GM18505 (cell line): ENCODE data around the gene SOS2.

Source experiments
- ATAC-seq: cut with Tn5 transposase; IDR thresholded peaks from one replicate; pipeline ENCODE4 v1.9.1; 2021; ENCODE audit not compliant: unreplicated experiment
- POLR2A ChIP-seq: IDR thresholded peaks from 4 replicates; pipeline ENCODE4 v1.6.1; 2011; ENCODE audit warnings: borderline replicate concordance; ENCODE audit not compliant: insufficient read depth, insufficient read length; ENCODE audit errors: extremely low read depth

SOS2 gene

GRCh38 chr14:50072395-50072794 lies 159.0 kb downstream of the SOS2 start:
- no peak for TF ChIP-seq POLR2A
- no peak for ATAC-seq

DNA sequence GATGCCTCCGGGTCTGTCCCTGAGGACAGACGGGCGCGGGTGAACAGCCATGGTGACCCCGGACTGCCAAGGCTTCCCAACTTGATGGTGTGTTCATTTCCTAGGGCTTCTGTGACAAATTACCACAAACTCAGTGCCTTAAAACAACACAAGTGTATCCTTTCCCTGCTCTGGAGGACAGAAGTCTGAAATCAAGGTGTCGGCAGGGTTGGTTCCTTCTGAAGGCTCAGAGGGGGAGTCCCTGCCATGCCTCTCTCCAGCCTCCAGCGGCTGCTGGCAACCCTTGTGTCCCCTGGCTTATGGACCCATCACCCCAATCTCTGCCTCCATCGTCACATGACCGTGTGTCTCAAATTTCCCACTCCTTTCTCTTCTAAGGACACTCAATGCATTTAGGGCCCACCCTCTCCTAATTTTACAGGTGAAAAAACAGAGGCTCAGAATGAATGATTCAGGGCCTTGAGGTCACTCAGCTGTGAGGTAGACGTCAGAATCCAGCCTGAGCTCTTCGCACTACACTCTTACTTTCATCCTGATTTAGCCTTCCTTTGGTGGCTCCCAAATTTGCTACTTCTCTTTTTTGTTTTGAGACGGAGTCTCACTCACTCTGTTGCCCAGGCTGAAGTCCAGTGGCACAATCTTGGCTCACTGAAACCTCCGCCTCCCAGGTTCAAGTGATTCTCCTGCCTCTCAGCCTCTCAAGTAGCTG lies 160.4 kb downstream of the SOS2 start:
- ATAC-seq: no peak
- TF ChIP-seq POLR2A: no peak

DNA sequence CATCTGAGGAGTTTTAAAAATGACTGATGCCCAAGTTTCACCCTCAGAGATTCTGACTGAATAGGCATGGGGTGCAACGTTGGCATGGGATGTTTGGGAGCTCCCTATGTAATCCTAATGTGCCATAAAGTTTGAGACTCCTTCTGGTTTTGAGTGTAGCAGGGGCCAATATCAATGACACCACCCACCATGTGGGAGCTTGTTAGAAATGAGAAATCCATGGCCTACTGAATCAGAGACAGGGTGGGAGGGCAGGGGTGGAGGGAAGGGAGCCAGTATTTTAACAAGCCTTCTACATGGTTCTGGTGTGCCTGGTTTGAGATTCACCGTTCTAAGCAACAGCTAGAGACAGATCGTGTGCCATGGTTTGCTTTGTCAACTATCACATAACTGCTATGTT lies 161.1 kb downstream of the SOS2 start:
- no peak for ATAC-seq

GRCh38 chr14:50069325-50069724 lies 162.1 kb downstream of the SOS2 start:
- ATAC-seq: no peak
- no peak for TF ChIP-seq POLR2A

More for the DNA sequence above, 161.1 kb downstream of the SOS2 start:
- TF ChIP-seq POLR2A: no peak

GRCh38 chr14:50068496-50068895 lies 162.9 kb downstream of the SOS2 start:
- no peak for TF ChIP-seq POLR2A

DNA sequence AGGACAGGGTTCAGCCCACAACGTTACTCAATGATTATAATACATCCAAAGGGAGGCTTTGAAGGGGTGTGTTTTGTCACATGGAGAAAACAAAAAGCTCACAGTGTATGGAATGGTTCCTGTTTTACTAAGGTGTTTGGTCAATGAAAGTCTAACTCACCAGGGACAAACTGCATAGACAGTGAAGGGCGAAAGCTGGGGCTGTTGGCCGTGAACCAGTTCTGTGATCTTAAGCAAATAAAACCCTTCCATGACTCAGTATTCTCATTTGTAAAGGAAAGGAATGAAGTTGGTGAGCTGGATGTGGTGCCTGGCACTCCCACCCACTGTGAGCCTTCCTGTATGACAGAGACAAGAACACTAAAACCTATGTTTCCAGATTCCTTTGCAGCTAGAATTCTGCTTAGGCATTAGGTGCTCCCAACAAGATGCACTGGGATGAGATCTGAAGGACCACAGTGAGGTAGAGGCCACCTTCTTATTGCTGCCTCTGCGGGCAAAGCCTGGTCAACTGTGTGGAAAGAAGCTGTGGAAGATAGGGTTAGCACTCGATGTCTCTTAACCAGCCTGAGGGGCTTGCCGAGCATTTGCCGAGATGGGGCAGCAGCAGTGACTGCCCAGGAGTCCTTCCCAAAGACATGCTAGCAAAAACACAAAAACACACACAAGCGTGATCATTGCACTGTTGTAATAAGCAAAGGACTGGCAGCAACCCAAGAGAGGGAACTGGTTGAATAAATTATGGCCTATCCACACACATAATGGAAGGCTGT lies 163.5 kb downstream of the SOS2 start:
- TF ChIP-seq POLR2A: no peak
- ATAC-seq: no peak

More at GRCh38 chr14:50068496-50068895, 162.9 kb downstream of the SOS2 start:
- ATAC-seq: no peak
